HepG2 (cell line): Measurements from ENCODE around the gene SYS1. TPM values are rescaled to one million over a fixed set of nuclear protein-coding genes. Genes with fewer than 3 reads are reported as not detected.

Source experiments
- AGO2 ChIP-seq: fragments of 200-400 bp; formaldehyde crosslinking; optimal IDR thresholded peaks from 2 replicates; pipeline ENCODE3; 2017; ENCODE audit warnings: mild to moderate bottlenecking, low read depth, low read length, moderate library complexity
- ATRX ChIP-seq: sonication (generic); formaldehyde crosslinking; IDR thresholded peaks from 2 replicates; pipeline ENCODE4 v1.4.0; 2020; ENCODE audit warnings: missing genetic modification reagents, borderline replicate concordance
- DRAP1 ChIP-seq: IDR thresholded peaks from 2 replicates; pipeline ENCODE4 v1.6.1; 2016; ENCODE audit warnings: missing genetic modification reagents, missing compliant biosample characterization
- E2F2 ChIP-seq: sonication (generic); formaldehyde crosslinking; IDR thresholded peaks from 2 replicates; pipeline ENCODE4 v1.4.0; 2020; ENCODE audit warnings: missing genetic modification reagents, borderline replicate concordance
- GABPA ChIP-seq, 2 experiments: IDR thresholded peaks; 2 replicates each; pipeline ENCODE4 v1.6.1; 2011 to 2016; ENCODE audit warnings: low read depth in 2 of 2, low read length in 1 of 2, missing biosample characterization in 1 of 2, missing genetic modification characterization in 1 of 2
- GATA4 ChIP-seq: sonication (generic); IDR thresholded peaks from 2 replicates; pipeline ENCODE4 v1.6.1; 2016; ENCODE audit warnings: antibody characterized with exemption, low read depth, borderline replicate concordance
- HNF4A ChIP-seq: sonication (generic); formaldehyde crosslinking; IDR thresholded peaks from 2 replicates; pipeline ENCODE4 v1.4.0; 2020; ENCODE audit warnings: missing genetic modification reagents
- MIER3 ChIP-seq: IDR thresholded peaks from 2 replicates; pipeline ENCODE4 v1.6.1; 2016; ENCODE audit warnings: missing compliant biosample characterization, borderline replicate concordance
- RAD51 ChIP-seq: fragments of 450-650 bp; IDR thresholded peaks from 2 replicates; pipeline ENCODE4 v1.6.1; 2016; ENCODE audit warnings: borderline replicate concordance
- TAF15 ChIP-seq: fragments of 200-400 bp; formaldehyde crosslinking; IDR thresholded peaks from one replicate; pipeline ENCODE4 v1.6.1; 2018; ENCODE audit warnings: mild to moderate bottlenecking, low read depth, low read length; ENCODE audit not compliant: poor library complexity, severe bottlenecking
- USF2 ChIP-seq, 2 experiments: sonication (generic) in 1 of 2; formaldehyde crosslinking in 1 of 2; IDR thresholded peaks; 2 replicates each; pipeline versions ENCODE4 v1.5.1 to v1.6.1; 2011 to 2020; ENCODE audit warnings: borderline replicate concordance in 1 of 2, low read depth in 1 of 2, low read length in 1 of 2, mild to moderate bottlenecking in 1 of 2, missing genetic modification reagents in 1 of 2, moderate library complexity in 1 of 2
- ZFP1 ChIP-seq: IDR thresholded peaks from 2 replicates; pipeline ENCODE4 v1.6.1; 2016
- ZFP37 ChIP-seq: sonication (generic); formaldehyde crosslinking; IDR thresholded peaks from 2 replicates; pipeline ENCODE4 v1.4.0; 2020; ENCODE audit warnings: missing genetic modification reagents, borderline replicate concordance
- ZFP82 ChIP-seq: sonication (generic); formaldehyde crosslinking; IDR thresholded peaks from 2 replicates; pipeline ENCODE4 v1.5.1; 2020; ENCODE audit warnings: mild to moderate bottlenecking, missing genetic modification reagents, borderline replicate concordance
- ZNF337 ChIP-seq: sonication (generic); formaldehyde crosslinking; IDR thresholded peaks from 2 replicates; pipeline ENCODE4 v1.5.1; 2020; ENCODE audit warnings: missing genetic modification reagents, low read depth, mild to moderate bottlenecking, borderline replicate concordance
- ZNF691 ChIP-seq: sonication (generic); formaldehyde crosslinking; IDR thresholded peaks from 2 replicates; pipeline ENCODE4 v1.4.0; 2020; ENCODE audit warnings: missing genetic modification reagents, low read depth, mild to moderate bottlenecking, borderline replicate concordance
- ZNF781 ChIP-seq: sonication (generic); formaldehyde crosslinking; IDR thresholded peaks from 2 replicates; pipeline ENCODE4 v1.5.1; 2020; ENCODE audit warnings: borderline replicate concordance, mild to moderate bottlenecking, missing genetic modification reagents; ENCODE audit errors: not compliant biosample characterization
- ZNF788 ChIP-seq: sonication (generic); formaldehyde crosslinking; IDR thresholded peaks from 2 replicates; pipeline ENCODE4 v1.5.0; 2020; ENCODE audit warnings: mild to moderate bottlenecking, missing genetic modification reagents, borderline replicate concordance
- ZSCAN21 ChIP-seq: sonication (generic); formaldehyde crosslinking; IDR thresholded peaks from 2 replicates; pipeline ENCODE4 v1.8.0; 2022; ENCODE audit warnings: mild to moderate bottlenecking, missing genetic modification reagents, moderate library complexity, borderline replicate concordance
- polyA plus RNA-seq, 8 experiments: library from polyadenylated mRNA; depleted of rRNA in 3 of 8; stranded (reverse) in 7 of 8; unstranded in 1 of 8; fragments of >200 nt; fragmentation: Illumina TruSeq in 4 of 8; extraction: Trizol in 4 of 8; gene quantifications; 2 replicates each; pipeline versions ENCODE4 v1.2.1 to v1.2.3, GENCODE V29; 2011 to 2016; ENCODE audit warnings: low read depth in 4 of 8, missing spikeins in 1 of 8, mixed read lengths in 1 of 8; ENCODE audit not compliant: insufficient read depth in 1 of 8
- total RNA-seq, 5 experiments: library from RNA; depleted of rRNA; stranded (reverse); fragments of >200 nt; fragmentation: Illumina TruSeq; extraction: Trizol; gene quantifications; 2 replicates each; pipeline ENCODE4 v1.2.3, GENCODE V29; 2016; ENCODE audit warnings: low read depth in 1 of 5

SYS1 gene
- total and polyA plus RNA-seq, 2 of the 13 experiments (the other 11 are each of a cell fraction or from before 2014, with no cell fraction given), result 38.3 to 65.6 TPM

GRCh38 chr20:45340951-45341350, 22.0 kb upstream of the SYS1 start (continued):
- no peak for TF ChIP-seq E2F2
- no peak for TF ChIP-seq GABPA (IDR thresholded peaks at IDR 0.05; ENCODE audit: low read depth, low read length)
- no peak for TF ChIP-seq GABPA (CRISPR knock-in tag; IDR thresholded peaks at IDR 0.05; ENCODE audit: low read depth)
- TF ChIP-seq GATA4, result no peak
- no peak for TF ChIP-seq MIER3
- peak; percentile 91 for TF ChIP-seq USF2 (IDR thresholded peaks at IDR 0.05; ENCODE audit: low read depth, low read length)
- peak; percentile 90; the same call in 1 of the 2 replicates for TF ChIP-seq USF2 (CRISPR knock-in tag; IDR thresholded peaks at IDR 0.05; ENCODE audit: borderline replicate concordance)
- TF ChIP-seq ATRX, result no peak
- TF ChIP-seq ZNF788 (CRISPR knock-in tag), result no peak
- no peak for TF ChIP-seq DRAP1 (CRISPR knock-in tag)
- peak; percentile 33; the same call in 1 of the 2 replicates for TF ChIP-seq RAD51
- TF ChIP-seq ZFP82 (CRISPR knock-in tag), result no peak
- no peak for TF ChIP-seq ZFP37 (CRISPR knock-in tag)
- TF ChIP-seq ZNF691 (CRISPR knock-in tag), result peak; percentile 11; the same call in 1 of the 2 replicates
- no peak for TF ChIP-seq ZSCAN21 (CRISPR knock-in tag)
- TF ChIP-seq TAF15, result no peak
- TF ChIP-seq HNF4A (CRISPR knock-in tag), result no peak
- no peak for TF ChIP-seq ZNF337 (CRISPR knock-in tag)
- TF ChIP-seq AGO2, result no peak
- no peak for TF ChIP-seq ZFP1 (CRISPR knock-in tag)
- peak; percentile 4 for TF ChIP-seq ZNF781 (CRISPR knock-in tag)
